IgD-negative memory B cell (primary cell): ENCODE results near the gene CHRNA9. TPM values are rescaled to one million over a fixed set of nuclear protein-coding genes. Genes with fewer than 3 reads are reported as not detected.
A peak's percentile ranks its signal among the peaks of the same experiment; 100 is the strongest.

Experiments
- H3K27ac Mint-ChIP-seq, 3 donors: one replicate each; pipeline ENCODE4 v1.8.0; 2020 to 2022; ENCODE audit warnings: mild to moderate bottlenecking in 3 of 3, mixed read lengths in 3 of 3, moderate library complexity in 1 of 3
- H3K27me3 Mint-ChIP-seq: one replicate; pipeline ENCODE4 v1.8.0; 2021; ENCODE audit warnings: mixed read lengths
- H3K36me3 Mint-ChIP-seq: one replicate; pipeline ENCODE4 v1.8.0; 2020; ENCODE audit warnings: mild to moderate bottlenecking, mixed read lengths
- H3K4me1 Mint-ChIP-seq, 3 donors: one replicate each; pipeline ENCODE4 v1.8.0; 2020 to 2022; ENCODE audit warnings: mixed read lengths in 3 of 3, mild to moderate bottlenecking in 1 of 3
- H3K4me3 Mint-ChIP-seq, 4 donors: one replicate each; pipeline ENCODE4 v1.8.0; 2020 to 2022; ENCODE audit warnings: mild to moderate bottlenecking in 4 of 4, mixed read lengths in 4 of 4, moderate library complexity in 3 of 4
- H3K9me3 Mint-ChIP-seq, 3 donors: one replicate each; pipeline ENCODE4 v1.8.0; 2020 to 2021; ENCODE audit warnings: mixed read lengths in 3 of 3, mild to moderate bottlenecking in 1 of 3
- polyA plus RNA-seq: library from polyadenylated mRNA; unstranded; fragments of 300-500 nt; fragmentation: Illumina TruSeq; gene quantifications from one replicate; pipeline ENCODE4 v1.2.3, GENCODE V29; 2021

The CHRNA9 gene
- polyA plus RNA-seq, 1 donor from 2014 or later, result not detected

GRCh38 chr4:40303751-40304150 is 31.4 kb upstream of the CHRNA9 start:
- H3K27me3 Mint-ChIP-seq, result peaks cover 1% of the 10 kb centered on the region
- H3K4me3 Mint-ChIP-seq, result peak overlapping the region in 1 of 4 donors; percentile 1
- no peaks in the 10 kb centered on the region for H3K36me3 Mint-ChIP-seq
- peaks cover 69 to 83% (median 70%) of the 10 kb centered on the region in 3 donors for H3K4me1 Mint-ChIP-seq
- H3K9me3 Mint-ChIP-seq, result peaks cover 0 to 5% (median 0%) of the 10 kb centered on the region in 3 donors
- H3K27ac Mint-ChIP-seq, result no peak overlapping the region

GRCh38 chr4:40305328-40306170 is 29.6 kb upstream of the CHRNA9 start:
- H3K27ac Mint-ChIP-seq, result peak overlapping the region; percentile 84 to 97 (median 97)
- H3K27me3 Mint-ChIP-seq, result peaks cover 1% of the 10 kb centered on the region
- peaks cover 0 to 5% (median 0%) of the 10 kb centered on the region in 3 donors for H3K9me3 Mint-ChIP-seq
- H3K4me1 Mint-ChIP-seq, result peaks cover 68 to 79% (median 69%) of the 10 kb centered on the region in 3 donors
- H3K4me3 Mint-ChIP-seq, result peak overlapping the region; percentile 65 to 91 (median 80)
- no peaks in the 10 kb centered on the region for H3K36me3 Mint-ChIP-seq

- peaks cover 1% of the 10 kb centered on the region for H3K27me3 Mint-ChIP-seq
- H3K27ac Mint-ChIP-seq, result peak overlapping the region; percentile 84 to 97 (median 97)
- H3K4me3 Mint-ChIP-seq, result peak overlapping the region in 3 of 4 donors; percentile 71 to 91 (median 90)
- no peaks in the 10 kb centered on the region for H3K36me3 Mint-ChIP-seq
- peaks cover 63 to 74% (median 66%) of the 10 kb centered on the region in 3 donors for H3K4me1 Mint-ChIP-seq
- H3K9me3 Mint-ChIP-seq, result peaks cover 0 to 5% (median 0%) of the 10 kb centered on the region in 3 donors
Measured at GRCh38 chr4:40306226-40306625, 28.9 kb upstream of the CHRNA9 start.

DNA sequence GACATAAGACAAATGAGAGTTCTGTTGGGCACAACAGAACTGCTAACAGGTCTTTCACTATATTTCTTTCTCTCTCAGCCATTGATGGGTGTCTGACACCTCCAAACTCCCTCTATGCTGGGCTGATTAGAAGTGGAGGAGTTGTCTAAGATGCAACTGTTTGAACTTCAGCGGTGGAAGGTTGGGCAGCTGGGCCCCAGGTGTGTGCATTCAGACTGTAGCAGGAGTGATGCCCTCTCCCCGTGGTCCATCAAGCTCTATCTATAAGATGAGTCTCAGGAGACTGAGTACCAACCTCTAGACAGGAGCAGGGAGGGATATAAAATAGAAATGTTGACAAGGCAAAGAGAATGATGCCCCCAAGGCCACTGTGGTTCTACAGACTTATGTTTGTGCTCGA is 28.2 kb upstream of the CHRNA9 start:
- Mint-ChIP-seq H3K36me3 (no peaks in the 10 kb centered on the region), H3K9me3 (peaks cover 0 to 5% (median 0%) of the 10 kb centered on the region in 3 donors), H3K27me3 (peaks cover 1% of the 10 kb centered on the region), H3K4me1 (peaks cover 56 to 67% (median 60%) of the 10 kb centered on the region in 3 donors), H3K4me3 (peak overlapping the region; percentile 47 to 90 (median 78)), H3K27ac (peak overlapping the region; percentile 84 to 97 (median 97))

DNA sequence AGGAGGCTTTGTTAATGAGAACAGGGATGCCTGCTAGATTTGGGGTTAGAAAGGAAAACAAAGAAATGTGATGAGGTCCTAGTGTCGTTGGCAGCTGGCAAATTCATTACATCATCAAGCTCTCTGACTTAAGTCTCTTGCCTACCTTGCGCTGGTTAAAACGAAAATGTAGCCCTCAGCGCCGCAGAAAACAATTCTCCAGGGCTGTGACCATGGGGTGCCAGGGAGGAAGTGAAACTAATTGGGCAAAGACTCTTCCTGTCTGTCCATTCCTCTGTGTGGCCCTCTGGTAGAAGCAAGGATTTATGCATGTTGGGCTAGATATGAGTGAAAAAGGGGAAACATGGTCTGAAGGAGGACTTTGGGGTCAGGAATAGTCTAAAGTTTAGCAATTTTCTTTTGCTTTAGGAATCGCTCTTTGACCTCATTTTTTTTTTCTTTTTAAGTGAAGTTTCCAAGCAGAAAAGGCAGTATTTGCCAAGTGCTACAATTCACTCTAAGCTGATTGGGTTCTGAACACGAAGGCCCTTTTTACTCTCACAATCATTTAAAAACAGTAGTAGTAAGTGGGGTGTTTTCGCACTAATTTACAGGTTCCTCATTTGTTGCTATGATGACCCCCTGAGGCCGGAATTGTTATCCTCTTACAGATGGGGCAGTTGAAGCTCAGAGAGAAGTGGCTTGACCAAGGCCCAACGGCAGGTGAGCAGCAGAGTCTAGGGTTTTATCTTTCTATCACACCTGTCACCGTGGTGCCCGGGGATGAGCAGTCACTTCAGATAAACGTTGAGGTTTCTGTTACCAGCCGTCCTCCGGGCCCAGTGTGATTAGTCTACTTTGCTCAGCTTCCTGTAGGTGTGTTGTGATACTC is 27.3 kb upstream of the CHRNA9 start:
- no peaks in the 10 kb centered on the region for H3K36me3 Mint-ChIP-seq
- peaks cover 48 to 59% (median 51%) of the 10 kb centered on the region in 3 donors for H3K4me1 Mint-ChIP-seq
- peak overlapping the region; percentile 67 to 90 (median 78) for H3K4me3 Mint-ChIP-seq
- peaks cover under 1% of the 10 kb centered on the region for H3K27me3 Mint-ChIP-seq
- H3K27ac Mint-ChIP-seq, result peak overlapping the region; percentile 84 to 97 (median 97)
- peaks cover 0 to 5% (median 0%) of the 10 kb centered on the region in 3 donors for H3K9me3 Mint-ChIP-seq

DNA sequence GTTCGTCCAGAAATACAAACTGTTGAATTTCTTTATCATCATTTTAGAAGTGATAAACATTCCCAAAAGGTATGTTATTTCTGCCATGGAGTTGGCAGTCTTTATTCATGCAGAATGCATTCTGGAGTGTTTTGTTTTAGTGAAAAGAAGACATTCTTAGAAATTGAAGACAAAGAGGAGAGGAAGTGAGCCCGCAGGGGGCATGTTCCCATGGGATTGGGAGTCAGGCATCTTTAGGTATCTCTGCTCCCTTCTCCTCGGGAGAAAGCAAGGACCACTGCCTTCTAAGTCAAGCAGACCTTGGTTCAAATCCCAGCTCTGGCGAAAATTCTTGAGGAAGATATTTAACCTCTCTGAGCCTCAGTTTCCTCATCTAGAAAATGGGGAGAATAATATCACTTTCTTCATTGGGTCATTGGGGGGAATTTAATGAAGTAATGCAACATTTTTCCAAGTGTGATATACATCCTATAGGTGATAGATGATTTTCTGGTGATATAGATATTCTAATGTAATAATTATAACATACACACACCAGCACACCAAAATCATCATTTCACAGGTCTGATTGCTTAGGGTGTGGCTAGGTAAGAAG is 26.5 kb upstream of the CHRNA9 start:
- peak overlapping the region; percentile 67 to 90 (median 78) for H3K4me3 Mint-ChIP-seq
- H3K9me3 Mint-ChIP-seq, result peaks cover 0 to 5% (median 0%) of the 10 kb centered on the region in 3 donors
- peaks cover 46 to 56% (median 50%) of the 10 kb centered on the region in 3 donors for H3K4me1 Mint-ChIP-seq
- H3K27me3 Mint-ChIP-seq, result no peaks in the 10 kb centered on the region
- no peaks in the 10 kb centered on the region for H3K36me3 Mint-ChIP-seq
- peak overlapping the region; percentile 84 to 97 (median 97) for H3K27ac Mint-ChIP-seq

GRCh38 chr4:40309250-40309774 is 25.8 kb upstream of the CHRNA9 start:
- H3K4me3 Mint-ChIP-seq, result peak overlapping the region; percentile 19 to 86 (median 45)
- peak overlapping the region; percentile 84 to 97 (median 97) for H3K27ac Mint-ChIP-seq
- peaks cover 46 to 53% (median 50%) of the 10 kb centered on the region in 3 donors for H3K4me1 Mint-ChIP-seq
- no peaks in the 10 kb centered on the region for H3K27me3 Mint-ChIP-seq
- H3K36me3 Mint-ChIP-seq, result peaks cover 2% of the 10 kb centered on the region
- H3K9me3 Mint-ChIP-seq, result peaks cover 0 to 5% (median 0%) of the 10 kb centered on the region in 3 donors

DNA sequence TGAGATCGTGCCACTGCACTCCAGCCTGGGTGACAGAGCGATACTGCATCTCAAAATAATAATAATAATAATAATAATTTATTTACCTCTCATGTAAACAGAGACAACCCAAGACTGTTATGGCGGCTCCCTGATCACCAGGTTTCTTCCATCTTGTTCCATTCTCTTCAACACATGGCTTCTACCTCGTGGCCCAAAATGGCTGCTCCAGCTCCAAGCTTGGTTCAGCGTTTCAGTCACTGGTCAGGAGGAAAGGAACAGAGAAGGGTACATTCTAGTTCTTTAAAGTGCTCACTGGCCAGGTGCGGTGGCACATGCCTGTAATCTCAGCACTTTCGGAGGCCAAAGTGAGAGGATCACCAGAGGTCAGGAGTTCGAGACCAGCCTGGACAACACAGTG is 24.9 kb upstream of the CHRNA9 start:
- H3K9me3 Mint-ChIP-seq, result no peaks in the 10 kb centered on the region
- peaks cover 40 to 44% (median 40%) of the 10 kb centered on the region in 3 donors for H3K4me1 Mint-ChIP-seq
- H3K4me3 Mint-ChIP-seq, result no peak overlapping the region
- no peaks in the 10 kb centered on the region for H3K27me3 Mint-ChIP-seq
- H3K27ac Mint-ChIP-seq, result no peak overlapping the region
- peaks cover 2% of the 10 kb centered on the region for H3K36me3 Mint-ChIP-seq

DNA sequence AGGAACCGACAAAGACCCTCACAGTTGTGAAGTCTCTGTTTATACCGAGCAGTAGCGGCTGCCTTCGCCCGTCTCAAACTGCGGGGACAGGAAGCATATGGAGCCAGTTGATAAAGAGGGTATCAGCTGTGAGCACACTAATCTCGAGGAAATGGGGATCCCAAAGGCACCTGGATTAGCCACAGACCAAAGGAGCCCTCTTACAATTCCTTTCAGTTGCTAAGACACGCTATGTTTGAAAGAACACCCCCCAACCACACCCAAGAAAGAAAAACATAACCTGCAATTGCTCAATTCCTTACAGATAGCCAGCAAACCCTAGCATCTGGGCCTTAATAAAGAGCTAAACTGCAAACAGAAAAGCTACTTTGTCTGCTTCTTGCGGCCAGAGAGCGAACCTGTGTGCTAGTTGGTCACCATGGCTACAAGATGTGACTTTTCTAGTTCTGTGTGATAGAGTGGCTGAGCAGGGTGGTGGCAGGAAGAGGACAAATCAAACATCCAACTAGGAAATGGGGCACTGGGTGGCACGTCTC is 23.3 kb upstream of the CHRNA9 start:
- Mint-ChIP-seq H3K4me3 (no peak overlapping the region), H3K27me3 (no peaks in the 10 kb centered on the region), H3K9me3 (no peaks in the 10 kb centered on the region), H3K27ac (no peak overlapping the region), H3K36me3 (peaks cover 2% of the 10 kb centered on the region), H3K4me1 (peaks cover 31 to 36% (median 34%) of the 10 kb centered on the region in 3 donors)

GRCh38 chr4:40314951-40315350 is 20.2 kb upstream of the CHRNA9 start:
- peaks cover 9 to 14% (median 14%) of the 10 kb centered on the region in 3 donors for H3K4me1 Mint-ChIP-seq
- no peak overlapping the region for H3K27ac Mint-ChIP-seq
- H3K27me3 Mint-ChIP-seq, result no peaks in the 10 kb centered on the region
- no peak overlapping the region for H3K4me3 Mint-ChIP-seq
- no peaks in the 10 kb centered on the region for H3K9me3 Mint-ChIP-seq
- peaks cover 2% of the 10 kb centered on the region for H3K36me3 Mint-ChIP-seq

DNA sequence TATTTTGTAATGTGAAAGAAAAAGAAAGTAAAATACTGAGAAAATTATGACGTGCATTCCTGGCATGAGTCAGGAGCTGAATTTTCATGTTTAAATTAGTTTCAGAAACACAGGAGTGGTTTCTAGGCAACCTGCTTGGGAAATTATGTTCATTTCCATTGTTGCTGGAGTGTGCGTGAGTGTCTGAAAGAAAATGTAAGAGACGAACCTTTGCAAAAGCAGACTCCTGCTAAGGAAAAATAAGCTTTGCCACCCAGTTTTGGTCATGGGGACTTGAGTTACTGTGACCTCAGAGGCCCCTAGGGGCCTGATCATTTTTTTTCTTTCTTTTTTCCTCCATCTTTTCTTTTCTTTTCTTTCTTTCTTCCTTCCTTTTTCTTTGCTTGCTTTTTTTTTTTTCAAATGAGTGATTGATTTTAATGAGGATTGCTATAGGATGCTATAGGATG is 18.8 kb upstream of the CHRNA9 start:
- H3K9me3 Mint-ChIP-seq, result no peaks in the 10 kb centered on the region
- peaks cover 2% of the 10 kb centered on the region for H3K36me3 Mint-ChIP-seq
- peaks cover 9 to 14% (median 14%) of the 10 kb centered on the region in 3 donors for H3K4me1 Mint-ChIP-seq
- peak overlapping the region; percentile 33 to 74 (median 48) for H3K27ac Mint-ChIP-seq
- no peaks in the 10 kb centered on the region for H3K27me3 Mint-ChIP-seq
- peak overlapping the region; percentile 48 to 92 (median 80) for H3K4me3 Mint-ChIP-seq

- Mint-ChIP-seq H3K27me3 (no peaks in the 10 kb centered on the region), H3K4me3 (peak overlapping the region; percentile 40 to 92 (median 80)), H3K4me1 (peaks cover 9 to 16% (median 14%) of the 10 kb centered on the region in 3 donors), H3K27ac (peak overlapping the region; percentile 33 to 74 (median 48)), H3K36me3 (peaks cover 2% of the 10 kb centered on the region), H3K9me3 (no peaks in the 10 kb centered on the region)
Measured at GRCh38 chr4:40316782-40317635, 18.1 kb upstream of the CHRNA9 start.
